ENCODE data around the gene GRB7.
"Not testable (repeated sequence)": the region's sequence is repeated elsewhere in the genome, so short reads cannot be mapped to it uniquely, and the experiment has no call there.

Gene GRB7

DNA sequence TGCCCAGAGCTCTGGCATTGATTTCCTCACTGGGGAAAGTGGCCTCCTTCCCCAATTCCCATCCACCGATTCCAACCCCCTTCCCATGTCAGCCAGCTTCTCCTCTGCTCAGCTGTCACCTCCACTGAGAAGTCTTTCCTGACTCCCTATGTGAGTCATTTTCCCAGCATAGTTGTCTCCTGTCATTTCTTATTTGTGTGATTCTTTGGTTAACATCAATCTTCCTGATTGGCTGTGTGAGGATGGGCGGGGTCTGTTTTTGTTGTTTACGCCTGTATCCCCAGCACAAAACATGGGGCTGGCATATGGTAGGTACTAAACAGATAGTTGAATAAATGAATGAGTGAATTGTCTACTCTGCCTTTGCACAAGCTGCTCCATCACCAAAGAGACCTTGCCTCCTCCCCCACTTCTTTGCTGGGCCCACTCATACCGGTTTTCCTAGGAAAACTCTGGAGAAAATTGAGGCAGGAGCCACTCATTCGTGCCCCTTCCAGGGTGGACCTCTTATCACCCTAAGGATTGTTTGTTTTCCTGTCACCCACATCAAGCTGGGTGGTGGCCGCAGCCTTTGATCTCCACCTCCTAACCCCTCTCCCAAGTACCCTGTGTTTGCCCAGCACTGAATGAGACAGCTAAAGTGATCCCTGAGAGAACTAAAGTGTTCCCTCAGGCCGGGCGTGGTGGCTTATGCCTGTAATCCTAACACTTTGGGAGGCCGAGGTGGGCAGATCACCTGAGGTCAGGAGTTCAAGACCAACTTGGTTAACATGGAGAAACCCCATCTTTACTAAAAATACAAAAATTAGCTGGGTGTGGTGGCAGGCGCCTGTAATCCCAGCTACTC is 1.2 kb upstream of the GRB7 start:
- no peak for DNase-seq

DNA sequence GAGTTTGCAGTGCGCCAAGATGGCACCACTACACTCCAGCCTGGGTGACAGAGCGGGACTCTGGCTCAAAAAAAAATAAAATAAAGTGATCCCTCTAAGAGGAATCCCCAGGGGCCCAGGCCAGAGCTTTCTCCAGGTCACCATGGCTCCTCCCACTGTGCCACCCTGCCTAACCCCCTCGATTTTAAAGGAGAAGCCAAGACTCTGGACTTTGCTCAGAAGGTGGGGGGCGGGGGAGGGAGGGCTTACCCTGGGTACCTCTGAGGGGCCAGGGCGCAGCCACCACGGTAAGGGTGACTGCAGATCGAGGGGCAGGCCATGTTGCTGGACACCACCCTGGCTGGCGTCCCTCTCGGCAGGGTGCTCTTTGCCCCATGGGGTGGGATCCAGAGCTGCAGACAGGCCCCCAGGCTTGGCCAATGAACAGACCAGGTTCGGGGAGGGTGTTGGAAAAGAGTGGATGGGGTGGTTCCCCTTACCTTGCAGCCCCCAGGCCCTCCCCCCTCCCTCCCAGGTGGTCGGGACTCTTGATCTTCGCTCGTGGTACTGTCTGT is 455 bp upstream of the GRB7 start:
- no peak for DNase-seq

GRCh38 chr17:39738568-39738901 is 797 bp downstream of the GRB7 start:
- no peak for DNase-seq

GRCh38 chr17:39738983-39739884 is 1.5 kb downstream of the GRB7 start:
- peak; percentile 16 for DNase-seq

DNA sequence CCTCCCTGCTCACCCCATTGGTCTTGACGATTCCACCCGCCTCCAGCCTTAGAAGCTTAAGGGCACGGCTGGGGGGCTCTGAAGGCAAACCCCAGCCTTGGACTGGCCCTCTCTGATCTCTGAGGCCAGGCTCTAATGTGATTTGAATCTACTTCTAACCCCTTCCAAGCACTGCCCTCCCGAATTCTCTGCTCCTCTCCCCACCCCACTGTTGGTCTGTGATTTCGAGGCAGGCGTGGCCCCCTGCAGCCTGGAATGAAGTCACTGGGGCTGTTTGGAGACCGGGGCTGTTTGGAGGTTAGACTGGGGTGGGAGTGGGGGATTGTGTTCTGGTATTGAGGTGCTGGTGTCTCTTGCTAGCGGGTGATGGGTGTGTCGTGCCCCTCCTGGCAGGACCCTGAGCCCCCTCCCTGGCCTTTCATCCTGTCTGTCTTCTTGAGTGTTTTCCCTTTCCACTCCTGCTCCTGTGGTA is 2.2 kb downstream of the GRB7 start:
- DNase-seq: no peak

GRCh38 chr17:39740357-39741111 is 2.8 kb downstream of the GRB7 start:
- no peak for DNase-seq

- no peak for DNase-seq
These were observed 4.6 kb downstream of the GRB7 start for GRCh38 chr17:39742126-39742855.

DNA sequence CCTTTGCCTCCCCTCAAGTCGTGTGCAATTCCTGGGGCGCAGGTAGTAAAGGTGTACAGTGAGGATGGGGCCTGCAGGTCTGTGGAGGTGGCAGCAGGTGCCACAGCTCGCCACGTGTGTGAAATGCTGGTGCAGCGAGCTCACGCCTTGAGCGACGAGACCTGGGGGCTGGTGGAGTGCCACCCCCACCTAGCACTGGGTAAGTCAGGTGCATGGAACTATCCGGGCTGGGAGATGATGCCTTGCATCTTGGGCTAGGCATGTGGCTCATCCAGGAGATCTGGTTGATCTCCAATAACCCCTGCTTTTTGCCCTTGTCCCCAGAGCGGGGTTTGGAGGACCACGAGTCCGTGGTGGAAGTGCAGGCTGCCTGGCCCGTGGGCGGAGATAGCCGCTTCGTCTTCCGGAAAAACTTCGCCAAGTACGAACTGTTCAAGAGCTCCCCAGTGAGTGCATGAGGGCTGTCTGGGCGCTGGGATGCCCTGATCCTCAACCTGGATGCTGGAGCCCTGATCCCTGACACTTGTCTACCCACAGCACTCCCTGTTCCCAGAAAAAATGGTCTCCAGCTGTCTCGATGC is 5.2 kb downstream of the GRB7 start:
- no peak for DNase-seq

- no peak for DNase-seq
These were observed 6.5 kb downstream of the GRB7 start for GRCh38 chr17:39744075-39744835.

- no peak for DNase-seq
These were observed 7.1 kb downstream of the GRB7 start for GRCh38 chr17:39744836-39745215.

DNA sequence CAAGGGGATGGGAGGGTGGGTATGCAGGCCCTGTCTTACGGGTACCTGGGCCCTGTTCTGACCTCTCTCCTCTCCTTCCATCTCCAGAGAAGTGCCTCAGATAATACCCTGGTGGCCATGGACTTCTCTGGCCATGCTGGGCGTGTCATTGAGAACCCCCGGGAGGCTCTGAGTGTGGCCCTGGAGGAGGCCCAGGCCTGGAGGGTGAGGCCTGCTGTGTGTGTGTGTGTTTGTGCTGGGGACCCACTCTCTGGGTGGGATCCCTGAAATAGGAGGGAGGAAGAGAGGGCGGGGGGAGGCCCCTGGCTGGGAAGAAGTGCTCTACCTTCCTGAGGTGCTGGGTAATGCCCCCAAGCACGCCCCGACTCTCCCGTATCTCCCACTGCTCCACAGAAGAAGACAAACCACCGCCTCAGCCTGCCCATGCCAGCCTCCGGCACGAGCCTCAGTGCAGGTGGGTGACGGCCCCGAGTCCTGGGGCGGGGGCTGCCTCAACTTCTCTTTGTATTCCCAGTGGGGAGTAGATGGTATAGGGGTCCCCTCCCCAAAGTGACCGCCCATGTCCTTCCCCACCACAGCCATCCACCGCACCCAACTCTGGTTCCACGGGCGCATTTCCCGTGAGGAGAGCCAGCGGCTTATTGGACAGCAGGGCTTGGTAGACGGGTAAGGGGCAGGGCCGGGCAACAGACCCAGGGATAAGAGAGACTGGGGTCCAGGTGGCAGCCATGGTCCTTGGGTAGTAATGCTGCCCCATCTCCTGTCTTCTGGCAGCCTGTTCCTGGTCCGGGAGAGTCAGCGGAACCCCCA is 7.8 kb downstream of the GRB7 start:
- DNase-seq: no peak

DNA sequence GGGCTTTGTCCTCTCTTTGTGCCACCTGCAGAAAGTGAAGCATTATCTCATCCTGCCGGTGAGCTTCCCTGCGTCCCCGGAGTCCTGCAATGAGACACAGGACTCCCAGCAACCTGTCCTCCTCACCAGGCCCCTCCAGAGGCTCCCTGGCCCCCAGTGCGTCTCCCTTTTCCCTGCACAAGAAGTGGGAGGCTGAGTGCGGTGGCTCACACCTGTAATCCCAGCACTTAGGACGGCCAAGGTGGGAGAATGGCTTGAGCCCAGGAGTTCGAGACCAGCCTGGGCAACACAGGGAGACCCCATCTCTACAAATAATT is 8.4 kb downstream of the GRB7 start:
- DNase-seq: no peak

- DNase-seq: no peak
These were observed 10.0 kb downstream of the GRB7 start for GRCh38 chr17:39747745-39748144.

DNA sequence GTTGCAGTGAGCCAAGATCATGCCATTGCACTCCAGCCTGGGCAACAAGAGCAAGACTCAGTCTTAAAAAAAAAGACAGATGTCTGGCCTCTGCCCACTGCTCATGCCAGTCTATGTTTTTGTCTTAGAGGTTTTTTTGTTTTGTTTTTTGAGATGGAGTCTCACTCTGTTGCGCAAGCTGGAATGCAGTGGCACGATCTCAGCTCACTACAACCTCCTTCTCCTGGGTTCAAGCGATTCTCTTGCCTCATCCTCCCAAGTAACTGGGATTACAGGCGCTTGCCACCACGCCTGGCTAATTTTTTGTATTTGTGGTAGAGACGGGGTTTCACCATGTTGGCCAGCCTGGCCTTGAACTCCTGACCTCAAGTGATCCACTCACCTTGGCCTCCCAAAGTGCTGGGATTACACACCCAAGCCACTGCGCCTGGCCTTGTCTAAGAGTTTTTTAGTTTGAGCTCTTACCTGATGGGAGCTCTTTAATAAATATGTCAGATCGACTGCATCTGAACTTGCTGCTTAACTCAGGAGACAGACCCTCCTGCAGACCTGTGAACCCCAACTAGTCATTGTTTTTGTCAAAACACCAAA is 10.8 kb downstream of the GRB7 start:
- DNase-seq: not testable (repeated sequence)

DNA sequence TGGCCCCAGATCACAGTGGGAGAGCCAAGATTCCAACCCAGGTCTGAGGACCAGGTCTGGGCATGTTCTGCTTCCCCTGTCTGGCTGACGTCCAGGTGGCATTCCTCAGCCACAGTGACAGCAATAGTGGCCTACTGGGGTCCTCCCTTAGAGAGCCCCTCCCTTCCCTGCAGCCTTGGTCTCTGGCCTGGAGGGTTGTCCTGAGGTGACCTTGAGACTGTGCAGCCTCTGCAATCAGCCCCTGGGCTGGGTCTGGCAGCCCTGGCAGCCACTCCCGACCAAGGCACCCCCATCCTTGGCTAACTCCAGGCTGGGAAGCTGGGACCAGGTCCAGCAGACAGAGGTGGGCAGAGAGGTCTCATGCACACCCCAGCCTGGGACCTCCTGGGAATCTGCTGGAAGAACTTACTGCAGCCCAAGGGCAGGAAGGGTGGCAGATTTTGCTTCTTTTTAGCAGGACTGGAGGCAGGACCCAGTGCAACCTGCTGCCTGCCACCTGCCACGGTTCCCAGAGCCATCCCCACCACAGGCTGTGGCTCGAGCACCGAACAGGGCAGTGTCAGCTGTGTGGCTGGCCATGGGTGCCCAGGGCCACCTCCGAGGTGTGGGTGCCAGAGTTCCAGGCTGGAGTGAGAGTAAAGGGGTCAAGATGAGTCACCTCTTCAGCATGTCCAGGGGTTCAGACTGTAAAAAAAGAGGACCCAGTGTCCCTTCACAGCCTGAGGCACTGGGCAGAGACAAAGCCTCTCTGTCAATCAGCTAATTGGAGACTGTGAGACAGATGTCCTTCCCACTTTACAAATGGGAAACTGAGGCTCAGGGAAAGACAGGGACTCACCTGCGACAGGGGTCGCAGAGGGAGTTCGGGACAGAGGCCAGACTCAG is 12.6 kb downstream of the GRB7 start:
- no peak for DNase-seq

- DNase-seq: no peak
These were observed 13.3 kb downstream of the GRB7 start for GRCh38 chr17:39751016-39751543.

DNA sequence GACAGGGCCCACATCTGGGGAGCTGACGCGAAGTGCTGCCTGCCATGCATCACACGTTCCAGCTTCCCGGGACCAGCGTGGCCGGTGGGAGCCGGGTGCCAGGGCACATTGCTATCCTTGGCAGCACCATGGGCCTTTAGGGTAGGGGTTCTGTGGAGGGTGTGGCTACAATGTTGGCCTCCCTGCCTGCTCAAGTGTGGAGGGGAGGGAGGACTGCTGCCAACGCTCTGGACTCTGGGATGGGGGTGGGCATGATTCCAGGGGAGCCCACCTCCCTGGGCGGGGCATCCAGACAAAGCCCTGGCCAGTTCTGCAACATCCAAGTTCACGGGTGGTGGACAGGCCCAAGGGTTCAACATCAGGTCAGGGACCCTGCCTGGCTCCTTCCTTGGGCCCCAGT is 13.9 kb downstream of the GRB7 start:
- no peak for DNase-seq

GRCh38 chr17:39752241-39752881 is 14.6 kb downstream of the GRB7 start:
- DNase-seq: no peak

All from NCI-H2227 treated with DMSO at 0.1 percent for 48 hours (cell line).